SK-N-SH treated with all-trans-retinoic acid at 6 μM for 48 hours (cell line): ENCODE measurements around the gene SGSM1.
A peak's percentile ranks its signal among the peaks of the same experiment; 100 is the strongest.

ENCODE experiments used
- ATAC-seq: fragments of 200-7000 bp; cut with Tn5 transposase; 3 replicates; pipeline ENCODE4 v1.9.1; 2020; ENCODE audit warnings: mild to moderate bottlenecking, moderate library complexity
- ARNTL ChIP-seq: fragments of 450-650 bp; formaldehyde crosslinking; IDR thresholded peaks from 2 replicates; pipeline ENCODE4 v1.5.0; 2020; ENCODE audit warnings: low read depth, mild to moderate bottlenecking, moderate library complexity, borderline replicate concordance
- CREB5 ChIP-seq: fragments of 250-450 bp; sonication (Bioruptor Pico); IDR thresholded peaks from 2 replicates; pipeline ENCODE4 v1.5.1; 2020; ENCODE audit warnings: low read depth, mild to moderate bottlenecking, moderate library complexity
- CSDC2 ChIP-seq: fragments of 250-450 bp; sonication (Bioruptor Pico); IDR thresholded peaks from 2 replicates; pipeline ENCODE4 v1.5.0; 2020; ENCODE audit warnings: mild to moderate bottlenecking, moderate library complexity
- CSRNP3 ChIP-seq: fragments of 250-450 bp; sonication (Bioruptor Pico); IDR thresholded peaks from 2 replicates; pipeline ENCODE4 v1.5.1; 2021; ENCODE audit warnings: mild to moderate bottlenecking, moderate library complexity
- ESRRG ChIP-seq: fragments of 250-450 bp; sonication (Bioruptor Pico); IDR thresholded peaks from 2 replicates; pipeline ENCODE4 v1.6.1; 2021; ENCODE audit warnings: mild to moderate bottlenecking
- GLIS3 ChIP-seq: fragments of 250-450 bp; sonication (Bioruptor Pico); IDR thresholded peaks from 2 replicates; pipeline ENCODE4 v1.5.0; 2020; ENCODE audit warnings: mild to moderate bottlenecking, moderate library complexity
- ISL1 ChIP-seq: fragments of 250-450 bp; sonication (Bioruptor Pico); IDR thresholded peaks from 2 replicates; pipeline ENCODE4 v2.1.2; 2022; ENCODE audit warnings: mild to moderate bottlenecking, moderate library complexity
- OSR1 ChIP-seq: fragments of 250-450 bp; sonication (Bioruptor Pico); IDR thresholded peaks from 2 replicates; pipeline ENCODE4 v1.8.0; 2022; ENCODE audit warnings: moderate library complexity, mild to moderate bottlenecking, inconsistent platforms
- PATZ1 ChIP-seq: fragments of 250-450 bp; sonication (Bioruptor Pico); IDR thresholded peaks from 2 replicates; pipeline ENCODE4 v1.8.0; 2020; ENCODE audit warnings: mild to moderate bottlenecking, moderate library complexity, borderline replicate concordance
- PPARA ChIP-seq: fragments of 250-450 bp; sonication (Bioruptor Pico); IDR thresholded peaks from 2 replicates; pipeline ENCODE4 v1.5.0; 2020; ENCODE audit warnings: mild to moderate bottlenecking, borderline replicate concordance
- RARB ChIP-seq: fragments of 250-450 bp; sonication (Bioruptor Pico); IDR thresholded peaks from 2 replicates; pipeline ENCODE4 v1.8.0; 2021; ENCODE audit warnings: mild to moderate bottlenecking, moderate library complexity
- SNAI2 ChIP-seq: fragments of 250-450 bp; sonication (Bioruptor Pico); IDR thresholded peaks from 2 replicates; pipeline ENCODE4 v1.5.0; 2020; ENCODE audit warnings: mild to moderate bottlenecking, moderate library complexity
- TCF4 ChIP-seq: fragments of 250-450 bp; sonication (Bioruptor Pico); IDR thresholded peaks from 2 replicates; pipeline ENCODE4 v1.8.0; 2021; ENCODE audit warnings: mild to moderate bottlenecking, moderate library complexity, borderline replicate concordance
- TOX ChIP-seq: fragments of 250-450 bp; sonication (Bioruptor Pico); IDR thresholded peaks from 2 replicates; pipeline ENCODE4 v1.8.0; 2021; ENCODE audit warnings: mild to moderate bottlenecking, moderate library complexity, borderline replicate concordance
- TSHZ2 ChIP-seq: fragments of 250-450 bp; sonication (Bioruptor Pico); IDR thresholded peaks from 2 replicates; pipeline ENCODE4 v1.5.0; 2020; ENCODE audit warnings: mild to moderate bottlenecking, moderate library complexity
- ZC3H10 ChIP-seq: fragments of 250-450 bp; sonication (Bioruptor Pico); IDR thresholded peaks from 2 replicates; pipeline ENCODE4 v1.5.1; 2021; ENCODE audit warnings: mild to moderate bottlenecking, moderate library complexity
- ZFP3 ChIP-seq: fragments of 250-450 bp; sonication (Bioruptor Pico); IDR thresholded peaks from 2 replicates; pipeline ENCODE4 v1.5.0; 2020; ENCODE audit warnings: mild to moderate bottlenecking, moderate library complexity
- ZFP30 ChIP-seq: fragments of 450-650 bp; formaldehyde crosslinking; IDR thresholded peaks from 2 replicates; pipeline ENCODE4 v1.5.0; 2022; ENCODE audit warnings: mild to moderate bottlenecking, moderate library complexity
- ZNF565 ChIP-seq: fragments of 450-650 bp; formaldehyde crosslinking; conservative IDR thresholded peaks from 2 replicates; pipeline ENCODE4 v1.5.0; 2020; ENCODE audit warnings: low read depth, mild to moderate bottlenecking, moderate library complexity
- ZNF70 ChIP-seq: fragments of 450-650 bp; formaldehyde crosslinking; IDR thresholded peaks from 2 replicates; pipeline ENCODE4 v1.5.0; 2020; ENCODE audit warnings: mild to moderate bottlenecking, moderate library complexity

The SGSM1 gene

GRCh38 chr22:24938741-24939341, 132.8 kb downstream of the SGSM1 start:
- ATAC-seq = peak; percentile 81
- no peak for TF ChIP-seq ZFP3
- TF ChIP-seq PPARA = no peak
- TF ChIP-seq ZNF565 (CRISPR knock-in tag) = no peak
- TF ChIP-seq ESRRG (CRISPR knock-in tag) = no peak
- TF ChIP-seq ARNTL = no peak
- no peak for TF ChIP-seq TCF4 (CRISPR knock-in tag)
- no peak for TF ChIP-seq CSRNP3 (CRISPR knock-in tag)
- no peak for TF ChIP-seq TSHZ2
- no peak for TF ChIP-seq CREB5 (CRISPR knock-in tag)

- no peak for TF ChIP-seq ZC3H10 (CRISPR knock-in tag)
- TF ChIP-seq TOX (CRISPR knock-in tag) = no peak
- TF ChIP-seq TSHZ2 = no peak
- TF ChIP-seq ZFP30 = no peak
- no peak for TF ChIP-seq CSDC2 (CRISPR knock-in tag)
- TF ChIP-seq SNAI2 (CRISPR knock-in tag) = no peak
- no peak for ATAC-seq
Observed at GRCh38 chr22:24942301-24942700, 136.3 kb downstream of the SGSM1 start.

- no peak for TF ChIP-seq PPARA
- TF ChIP-seq GLIS3 = no peak
- no peak for TF ChIP-seq ESRRG (CRISPR knock-in tag)
- TF ChIP-seq, all 23 proteins: peak for 0
- no peak for ATAC-seq
Observed at GRCh38 chr22:24944217-24944937, 138.4 kb downstream of the SGSM1 start.

GRCh38 chr22:24945430-24945829, 139.4 kb downstream of the SGSM1 start:
- ATAC-seq = no peak
- no peak for TF ChIP-seq ISL1
- no peak for TF ChIP-seq SNAI2 (CRISPR knock-in tag)
- no peak for TF ChIP-seq OSR1 (CRISPR knock-in tag)
- no peak for TF ChIP-seq RARB (CRISPR knock-in tag)
- TF ChIP-seq ZC3H10 (CRISPR knock-in tag) = no peak
- TF ChIP-seq GLIS3 = no peak
- no peak for TF ChIP-seq PATZ1 (CRISPR knock-in tag)
- TF ChIP-seq PPARA = no peak
- TF ChIP-seq TSHZ2 = no peak
- no peak for TF ChIP-seq CSDC2 (CRISPR knock-in tag)
- TF ChIP-seq TOX (CRISPR knock-in tag) = no peak
- TF ChIP-seq ZFP3 = no peak
- TF ChIP-seq ARNTL = no peak
- TF ChIP-seq ZFP30 = no peak
- TF ChIP-seq ESRRG (CRISPR knock-in tag) = no peak
- no peak for TF ChIP-seq ZNF565 (CRISPR knock-in tag)
- no peak for TF ChIP-seq ZNF70 (CRISPR knock-in tag)
